WTC11 (cell line): Measurements from ENCODE around the gene COLEC12. TPM values are rescaled to one million over a fixed set of nuclear protein-coding genes. Genes with fewer than 3 reads are reported as not detected.

ENCODE experiments used
- ATAC-seq: fragments of 200-7000 bp; cut with Tn5 transposase; 2 replicates; pipeline ENCODE4 v1.10.0; 2021; ENCODE audit warnings: mild to moderate bottlenecking, moderate library complexity
- CTCF ChIA-PET: fragments of 300-600 bp; sonication (Branson Sonifier 250); formaldehyde crosslinking; loops from one replicate; lab custom pipeline; 2021; ENCODE audit warnings: antibody characterized with exemption; lab: Charles Lee
- POLR2A ChIA-PET: fragments of 350-600 bp; sonication (Branson Sonifier 250); formaldehyde crosslinking; loops from one replicate; lab custom pipeline; 2021; ENCODE audit warnings: antibody characterized with exemption; lab: Charles Lee
- DNase-seq: peaks from one replicate; pipeline ENCODE4 v3.0.0; 2021; ENCODE audit warnings: low spot score
- H3K27ac Mint-ChIP-seq: 2 replicates; pipeline ENCODE4 v1.8.0; 2021; ENCODE audit warnings: mixed read lengths
- H3K27me3 Mint-ChIP-seq: 2 replicates; pipeline ENCODE4 v1.8.0; 2021; ENCODE audit warnings: low read depth, mild to moderate bottlenecking, moderate library complexity, mixed read lengths
- H3K36me3 Mint-ChIP-seq: 2 replicates; pipeline ENCODE4 v1.8.0; 2021; ENCODE audit warnings: mixed read lengths
- H3K4me1 Mint-ChIP-seq: 2 replicates; pipeline ENCODE4 v1.8.0; 2022; ENCODE audit warnings: mixed read lengths
- H3K4me3 Mint-ChIP-seq: 2 replicates; pipeline ENCODE4 v1.8.0; 2021; ENCODE audit warnings: mild to moderate bottlenecking, moderate library complexity, mixed read lengths
- H3K9me3 Mint-ChIP-seq: 2 replicates; pipeline ENCODE4 v1.8.0; 2021; ENCODE audit warnings: mixed read lengths
- AFF4 ChIP-seq: sonication (generic); formaldehyde crosslinking; IDR thresholded peaks from 2 replicates; pipeline ENCODE4 v1.8.1; 2023; ENCODE audit warnings: mild to moderate bottlenecking, missing genetic modification reagents, borderline replicate concordance
- ATF1 ChIP-seq: sonication (generic); formaldehyde crosslinking; IDR thresholded peaks from 2 replicates; pipeline ENCODE4 v1.8.1; 2023; ENCODE audit warnings: mild to moderate bottlenecking, moderate library complexity, missing genetic modification reagents
- ATF6 ChIP-seq: sonication (generic); formaldehyde crosslinking; IDR thresholded peaks from 2 replicates; pipeline ENCODE4 v1.8.1; 2023; ENCODE audit warnings: mild to moderate bottlenecking, missing genetic modification reagents
- CREB1 ChIP-seq: sonication (generic); formaldehyde crosslinking; IDR thresholded peaks from 2 replicates; pipeline ENCODE4 v1.8.0; 2023; ENCODE audit warnings: mild to moderate bottlenecking, missing genetic modification reagents
- CREM ChIP-seq: sonication (generic); formaldehyde crosslinking; IDR thresholded peaks from 2 replicates; pipeline ENCODE4 v1.8.1; 2022; ENCODE audit warnings: mild to moderate bottlenecking, missing genetic modification reagents, moderate library complexity
- ESRRA ChIP-seq: sonication (generic); formaldehyde crosslinking; IDR thresholded peaks from 2 replicates; pipeline ENCODE4 v1.8.1; 2022; ENCODE audit warnings: mild to moderate bottlenecking, missing genetic modification reagents, borderline replicate concordance
- JAZF1 ChIP-seq: fragments of 250-450 bp; sonication (Bioruptor Pico); IDR thresholded peaks from 2 replicates; pipeline ENCODE4 v1.9.0; 2021; ENCODE audit warnings: moderate library complexity, mild to moderate bottlenecking, inconsistent platforms
- MYBL2 ChIP-seq: sonication (generic); formaldehyde crosslinking; IDR thresholded peaks from 2 replicates; pipeline ENCODE4 v1.8.1; 2023; ENCODE audit warnings: mild to moderate bottlenecking, moderate library complexity, missing genetic modification reagents
- PRRX2 ChIP-seq: fragments of 250-450 bp; sonication (Bioruptor Pico); IDR thresholded peaks from 2 replicates; pipeline ENCODE4 v1.8.0; 2021; ENCODE audit warnings: mild to moderate bottlenecking
- RELA ChIP-seq: sonication (generic); formaldehyde crosslinking; IDR thresholded peaks from 2 replicates; pipeline ENCODE4 v1.8.1; 2022; ENCODE audit warnings: missing genetic modification reagents, mild to moderate bottlenecking, borderline replicate concordance
- TEAD1 ChIP-seq: sonication (generic); formaldehyde crosslinking; IDR thresholded peaks from 2 replicates; pipeline ENCODE4 v1.8.0; 2022; ENCODE audit warnings: mild to moderate bottlenecking, missing genetic modification reagents
- TP53 ChIP-seq: sonication (generic); formaldehyde crosslinking; IDR thresholded peaks from 2 replicates; pipeline ENCODE4 v1.8.1; 2023; ENCODE audit warnings: mild to moderate bottlenecking, missing genetic modification reagents
- ZBTB21 ChIP-seq: sonication (generic); formaldehyde crosslinking; IDR thresholded peaks from 2 replicates; pipeline ENCODE4 v1.8.1; 2023; ENCODE audit warnings: mild to moderate bottlenecking, missing genetic modification reagents, borderline replicate concordance
- ZNF281 ChIP-seq: sonication (generic); formaldehyde crosslinking; IDR thresholded peaks from 2 replicates; pipeline ENCODE4 v1.8.0; 2023; ENCODE audit warnings: mild to moderate bottlenecking, missing genetic modification reagents
- ZNF396 ChIP-seq: fragments of 250-450 bp; sonication (Bioruptor Pico); IDR thresholded peaks from 2 replicates; pipeline ENCODE4 v1.8.0; 2021; ENCODE audit warnings: mild to moderate bottlenecking, moderate library complexity, borderline replicate concordance
- ZNF671 ChIP-seq: fragments of 250-450 bp; sonication (Bioruptor Pico); IDR thresholded peaks from 2 replicates; pipeline ENCODE4 v1.8.0; 2021; ENCODE audit warnings: mild to moderate bottlenecking
- ZSCAN18 ChIP-seq: fragments of 250-450 bp; sonication (Bioruptor Pico); IDR thresholded peaks from 2 replicates; pipeline ENCODE4 v2.1.2; 2022; ENCODE audit warnings: mild to moderate bottlenecking, moderate library complexity
- total RNA-seq: library from RNA; stranded (reverse); gene quantifications from 3 replicates; pipeline ENCODE4 v1.2.3, GENCODE V29; 2021

Gene COLEC12
- total RNA-seq, 1 experiment from 2014 or later = 0.48 TPM

- TF ChIP-seq ATF1 (CRISPR knock-in tag) (no peak), ATF6 (CRISPR knock-in tag) (no peak), PRRX2 (CRISPR knock-in tag) (no peak), ZNF396 (no peak), TP53 (CRISPR knock-in tag) (no peak), CREM (CRISPR knock-in tag) (no peak), RELA (CRISPR knock-in tag) (no peak), JAZF1 (CRISPR knock-in tag) (no peak), TEAD1 (CRISPR knock-in tag) (no peak), ESRRA (CRISPR knock-in tag) (no peak), ZNF281 (CRISPR knock-in tag) (no peak), ZNF671 (CRISPR knock-in tag) (no peak), AFF4 (no peak), ZBTB21 (no peak), MYBL2 (CRISPR knock-in tag) (no peak), CREB1 (CRISPR knock-in tag) (no peak), ZSCAN18 (CRISPR knock-in tag) (no peak)
- TF ChIP-seq, all 79 proteins: peak for 0
- no peak overlapping the region for H3K4me3 Mint-ChIP-seq
- DNase-seq (no peak), ATAC-seq (no peak)
- H3K4me1 Mint-ChIP-seq = no peaks in the 10 kb centered on the region
- POLR2A ChIA-PET = no interaction called here
- H3K27ac Mint-ChIP-seq = no peak overlapping the region
- no peaks in the 10 kb centered on the region; the same call in 1 of the 2 replicates for H3K27me3 Mint-ChIP-seq
- CTCF ChIA-PET = interaction anchor here (1.1 kb wide), 1 partner anchor 10 kb away, joined by 4 read pairs; no protein-coding TSS in a partner anchor
- H3K9me3 Mint-ChIP-seq = no peaks in the 10 kb centered on the region
- H3K36me3 Mint-ChIP-seq = no peaks in the 10 kb centered on the region
Measured at GRCh38 chr18:295756-296490, 204.6 kb downstream of the COLEC12 start.
